ENCODE measurements around the gene PSIP1. TPM values are rescaled to one million over a fixed set of nuclear protein-coding genes. Genes with fewer than 3 reads are reported as not detected.
A peak's percentile ranks its signal among the peaks of the same experiment; 100 is the strongest.

Gene PSIP1
- total and polyA plus RNA-seq, 11 donors = 15.9 to 29.1 (median 20.9) TPM

DNA sequence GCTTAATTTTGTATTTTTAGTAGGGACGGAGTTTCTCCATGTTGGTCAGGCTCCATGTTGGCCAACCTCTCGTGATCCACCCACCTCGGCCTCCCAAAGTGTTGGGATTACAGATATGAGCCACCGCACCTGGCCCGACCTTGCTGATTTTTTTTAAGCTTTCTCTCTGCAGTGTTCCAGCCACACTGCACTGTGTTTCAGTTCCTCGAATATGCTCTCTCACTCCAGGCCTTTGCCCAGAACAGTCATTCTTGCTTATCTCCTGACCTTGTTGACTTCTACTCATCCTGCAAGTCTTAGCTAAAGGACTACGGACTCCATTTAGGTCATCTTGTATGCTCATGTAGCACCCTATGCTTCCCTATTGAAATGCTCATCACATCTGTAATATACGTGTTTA is 84.8 kb downstream of the PSIP1 start:
- H3K36me3 ChIP-seq = peaks cover 0 to 43% (median 25%) of the 10 kb centered on the region in 9 donors
- H3K27me3 ChIP-seq = no peaks in the 10 kb centered on the region
- H3K4me3 ChIP-seq = no peak overlapping the region
- H3K27ac ChIP-seq = peak overlapping the region in 3 of 12 donors; percentile 11 to 43 (median 19)
- no peaks in the 10 kb centered on the region for H3K9me3 ChIP-seq
- no peak for ATAC-seq
- 62 to 71% (median 64%) methylated on average over 8 of the region's 8 CpGs for WGBS, 4 donors
- peaks cover 0 to 59% (median 42%) of the 10 kb centered on the region in 12 donors for H3K4me1 ChIP-seq
- DNase-seq = no peak
- intact Hi-C loops (cut with DNase I) = loop anchor here in 3 of 10 donors (10.0 kb wide), 4 partner anchors 89 to 211 kb away; partner anchors contain the start of gene PSIP1 (in 1 of the 3)
- TF ChIP-seq, protein P1, sequence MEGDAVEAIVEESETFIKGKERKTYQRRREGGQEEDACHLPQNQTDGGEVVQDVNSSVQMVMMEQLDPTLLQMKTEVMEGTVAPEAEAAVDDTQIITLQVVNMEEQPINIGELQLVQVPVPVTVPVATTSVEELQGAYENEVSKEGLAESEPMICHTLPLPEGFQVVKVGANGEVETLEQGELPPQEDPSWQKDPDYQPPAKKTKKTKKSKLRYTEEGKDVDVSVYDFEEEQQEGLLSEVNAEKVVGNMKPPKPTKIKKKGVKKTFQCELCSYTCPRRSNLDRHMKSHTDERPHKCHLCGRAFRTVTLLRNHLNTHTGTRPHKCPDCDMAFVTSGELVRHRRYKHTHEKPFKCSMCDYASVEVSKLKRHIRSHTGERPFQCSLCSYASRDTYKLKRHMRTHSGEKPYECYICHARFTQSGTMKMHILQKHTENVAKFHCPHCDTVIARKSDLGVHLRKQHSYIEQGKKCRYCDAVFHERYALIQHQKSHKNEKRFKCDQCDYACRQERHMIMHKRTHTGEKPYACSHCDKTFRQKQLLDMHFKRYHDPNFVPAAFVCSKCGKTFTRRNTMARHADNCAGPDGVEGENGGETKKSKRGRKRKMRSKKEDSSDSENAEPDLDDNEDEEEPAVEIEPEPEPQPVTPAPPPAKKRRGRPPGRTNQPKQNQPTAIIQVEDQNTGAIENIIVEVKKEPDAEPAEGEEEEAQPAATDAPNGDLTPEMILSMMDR (IDR thresholded peaks at IDR 0.05) = no peak
- TF ChIP-seq POLR2A (IDR thresholded peaks at IDR 0.05) = no peak

DNA sequence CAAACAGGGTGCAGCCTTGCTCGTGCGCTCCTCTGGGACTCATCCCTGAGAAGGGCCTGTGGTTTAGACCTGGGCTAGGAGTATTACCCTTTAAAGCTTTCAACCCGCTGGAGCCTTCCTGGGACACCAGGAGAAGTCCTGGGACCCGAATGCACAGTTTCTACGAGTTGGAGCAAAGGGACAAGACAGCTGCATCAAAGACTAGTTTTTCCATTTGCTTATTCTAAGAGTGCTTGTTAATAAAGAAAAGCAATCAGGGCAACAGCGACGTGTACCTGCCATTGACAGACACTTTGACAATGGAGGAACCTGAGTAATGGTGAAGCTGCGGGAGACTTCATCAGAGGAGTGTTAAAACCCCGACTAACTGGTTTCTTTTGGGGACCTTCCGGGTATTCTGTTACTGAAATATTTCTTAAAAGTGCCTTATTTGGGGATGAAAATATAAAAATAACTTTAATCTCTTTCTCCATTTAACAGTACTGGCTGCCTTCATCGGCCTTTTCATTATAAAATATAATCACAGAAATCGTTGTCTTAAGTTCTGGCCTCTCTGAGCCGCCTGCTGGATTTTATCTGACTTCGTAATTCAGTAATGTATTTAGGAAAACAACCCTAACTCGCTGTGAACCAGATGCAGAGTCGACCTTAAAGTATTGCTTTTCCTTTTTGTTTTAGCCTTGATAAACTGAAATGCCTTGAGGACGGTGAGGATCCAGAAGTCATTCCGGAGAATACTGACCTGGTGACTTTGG is 87.4 kb downstream of the PSIP1 start:
- H3K4me1 ChIP-seq = peaks cover 0 to 48% (median 34%) of the 10 kb centered on the region in 12 donors
- H3K4me3 ChIP-seq = peak overlapping the region; percentile 78 to 99 (median 88)
- DNase-seq = no peak
- no peaks in the 10 kb centered on the region for H3K9me3 ChIP-seq
- intact Hi-C loops (cut with DNase I) = loop anchor here in 9 of 10 donors (2.0 to 10.0 kb wide), 9 partner anchors 91 to 211 kb away; partner anchors contain the start of genes CCDC171 (in 2 of the 9), TTC39B (in 2 of the 9) and PSIP1 (in 1 of the 9)
- ATAC-seq = peak in 1 of 4 donors; percentile 52
- 1 to 3% (median 2%) methylated on average over 18 of the region's 18 CpGs for WGBS, 4 donors
- H3K36me3 ChIP-seq = peaks cover 0 to 31% (median 21%) of the 10 kb centered on the region in 9 donors
- TF ChIP-seq, protein P1 (IDR thresholded peaks at IDR 0.05) = peak in 1 of 12 donors; percentile 11
- TF ChIP-seq POLR2A (IDR thresholded peaks at IDR 0.05) = no peak
- H3K27ac ChIP-seq = peak overlapping the region; percentile 81 to 98 (median 92)
- no peaks in the 10 kb centered on the region for H3K27me3 ChIP-seq

- peaks cover 0 to 48% (median 34%) of the 10 kb centered on the region in 12 donors for H3K4me1 ChIP-seq
Observed at GRCh38 chr9:15422372-15423230, 88.2 kb downstream of the PSIP1 start, which contains the start of gene SNAPC3. SNAPC3 (plus strand) TSS chr9:15422876; CDS start chr9:15422880, 4 bp downstream.

More at GRCh38 chr9:15422372-15423230, 88.2 kb downstream of the PSIP1 start, which contains the start of gene SNAPC3:
- Histone ChIP-seq H3K27me3 (no peaks in the 10 kb centered on the region), H3K9me3 (no peaks in the 10 kb centered on the region), H3K4me3 (peak within 1 kb of the TSS; percentile 78 to 99 (median 88)), H3K36me3 (peaks cover 0 to 31% (median 21%) of the 10 kb centered on the region in 9 donors), H3K27ac (peak within 1 kb of the TSS; percentile 81 to 98 (median 92))
- TF ChIP-seq POLR2A (IDR thresholded peaks at IDR 0.05) = peak in 1 of 2 donors; percentile 84
- TF ChIP-seq, protein P1 (IDR thresholded peaks at IDR 0.05) = peak in 3 of 12 donors; percentile 9 to 21 (median 14)
- ATAC-seq (peak; percentile 99 to 100 (median 100)), DNase-seq (peak; percentile 94 to 97 (median 96))
- intact Hi-C loops (cut with DNase I) = loop anchor here in 9 of 10 donors (1.0 to 10.0 kb wide), 10 partner anchors 92 to 210 kb away; partner anchors contain the start of genes TTC39B (in 3 of the 9), CCDC171 (in 2 of the 9) and PSIP1 (in 1 of the 9)
- WGBS, 4 donors = 1 to 2% (median 1%) methylated on average over 11 to 70 of the region's 70 CpGs
